ENCODE data around the gene TSSK2.

DNA sequence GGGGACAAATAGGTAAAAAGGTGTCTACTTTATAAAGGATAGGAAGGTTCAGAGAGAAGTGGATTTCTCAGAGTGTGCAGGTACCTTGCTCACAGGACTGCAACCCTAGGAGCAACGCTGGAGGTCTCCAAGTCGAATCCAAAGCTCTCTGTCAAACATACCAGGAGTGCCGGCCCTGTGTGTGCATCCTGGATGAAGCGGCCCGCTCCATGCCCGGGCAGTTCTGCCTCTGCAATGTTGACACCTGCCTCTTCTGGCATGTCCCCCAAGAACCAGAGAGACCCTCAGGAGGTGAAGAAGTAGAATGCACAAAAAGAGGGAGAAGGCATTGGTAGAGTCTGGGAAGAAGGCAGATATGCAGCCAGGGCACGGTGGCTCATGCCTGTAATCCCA, 3.1 kb upstream of the TSSK2 start:
- TF ChIP-seq, protein P1, sequence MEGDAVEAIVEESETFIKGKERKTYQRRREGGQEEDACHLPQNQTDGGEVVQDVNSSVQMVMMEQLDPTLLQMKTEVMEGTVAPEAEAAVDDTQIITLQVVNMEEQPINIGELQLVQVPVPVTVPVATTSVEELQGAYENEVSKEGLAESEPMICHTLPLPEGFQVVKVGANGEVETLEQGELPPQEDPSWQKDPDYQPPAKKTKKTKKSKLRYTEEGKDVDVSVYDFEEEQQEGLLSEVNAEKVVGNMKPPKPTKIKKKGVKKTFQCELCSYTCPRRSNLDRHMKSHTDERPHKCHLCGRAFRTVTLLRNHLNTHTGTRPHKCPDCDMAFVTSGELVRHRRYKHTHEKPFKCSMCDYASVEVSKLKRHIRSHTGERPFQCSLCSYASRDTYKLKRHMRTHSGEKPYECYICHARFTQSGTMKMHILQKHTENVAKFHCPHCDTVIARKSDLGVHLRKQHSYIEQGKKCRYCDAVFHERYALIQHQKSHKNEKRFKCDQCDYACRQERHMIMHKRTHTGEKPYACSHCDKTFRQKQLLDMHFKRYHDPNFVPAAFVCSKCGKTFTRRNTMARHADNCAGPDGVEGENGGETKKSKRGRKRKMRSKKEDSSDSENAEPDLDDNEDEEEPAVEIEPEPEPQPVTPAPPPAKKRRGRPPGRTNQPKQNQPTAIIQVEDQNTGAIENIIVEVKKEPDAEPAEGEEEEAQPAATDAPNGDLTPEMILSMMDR (conservative IDR thresholded peaks at IDR 0.05; ENCODE audit: low read length), result no peak
- TF ChIP-seq EZH2phosphoT487 (IDR thresholded peaks at IDR 0.05; ENCODE audit: borderline replicate concordance, low read depth, low read length), result no peak
